Mesendoderm (in vitro differentiated cells): ENCODE data around the gene KIAA1549.

Source experiments
- DNase-seq: peaks from one replicate; pipeline ENCODE4 v3.0.0; 2013
- H2AK5ac ChIP-seq: 2 replicates; pipeline ENCODE4 v1.6.1; 2013; ENCODE audit warnings: low read length, inconsistent platforms
- H2BK120ac ChIP-seq: 2 replicates; pipeline ENCODE4 v1.6.1; 2013; ENCODE audit warnings: low read depth, mild to moderate bottlenecking, low read length, moderate library complexity, mixed read lengths
- H2BK15ac ChIP-seq: replicated peaks from 2 replicates; pipeline ENCODE4 v1.6.1; 2013; ENCODE audit warnings: low read depth, mild to moderate bottlenecking, moderate library complexity
- H2BK5ac ChIP-seq: 2 replicates; pipeline ENCODE4 v1.6.1; 2013; ENCODE audit warnings: low read length, inconsistent platforms
- H3K18ac ChIP-seq: 2 replicates; pipeline ENCODE4 v1.6.1; 2013; ENCODE audit warnings: mild to moderate bottlenecking, low read length, mixed read lengths
- H3K23ac ChIP-seq: one replicate; pipeline ENCODE4 v1.6.1; 2013; ENCODE audit warnings: low read length
- H3K27ac ChIP-seq: 2 replicates; pipeline ENCODE4 v1.5.1; 2013; ENCODE audit warnings: low read depth, mild to moderate bottlenecking, inconsistent platforms, low read length, moderate library complexity
- H3K27me3 ChIP-seq: 2 replicates; pipeline ENCODE4 v1.6.1; 2013; ENCODE audit warnings: low read length, control low read depth, mild to moderate bottlenecking, inconsistent platforms; ENCODE audit not compliant: insufficient read depth, poor library complexity
- H3K36me3 ChIP-seq: 2 replicates; pipeline ENCODE4 v1.6.1; 2013; ENCODE audit warnings: low read length, inconsistent platforms; ENCODE audit not compliant: control insufficient read depth, insufficient read depth
- H3K4ac ChIP-seq: one replicate; pipeline ENCODE4 v1.6.1; 2013; ENCODE audit warnings: low read depth, mild to moderate bottlenecking, low read length, moderate library complexity
- H3K4me1 ChIP-seq: 2 replicates; pipeline ENCODE4 v1.6.1; 2013; ENCODE audit warnings: low read depth, low read length, inconsistent platforms; ENCODE audit not compliant: control insufficient read depth
- H3K4me2 ChIP-seq: 2 replicates; pipeline ENCODE4 v1.6.1; 2013; ENCODE audit warnings: low read length
- H3K4me3 ChIP-seq: 2 replicates; pipeline ENCODE4 v1.5.1; 2013; ENCODE audit warnings: mild to moderate bottlenecking, low read length
- H3K56ac ChIP-seq: one replicate; pipeline ENCODE4 v1.6.1; 2013; ENCODE audit warnings: low read length
- H3K79me1 ChIP-seq: 2 replicates; pipeline ENCODE4 v1.6.1; 2013; ENCODE audit warnings: low read length, inconsistent platforms
- H3K79me2 ChIP-seq: 2 replicates; pipeline ENCODE4 v1.6.1; 2013; ENCODE audit warnings: mild to moderate bottlenecking, low read length; ENCODE audit not compliant: control insufficient read depth, insufficient read depth
- H3K9ac ChIP-seq: 2 replicates; pipeline ENCODE4 v1.6.1; 2013; ENCODE audit warnings: low read length, inconsistent platforms
- H4K5ac ChIP-seq: one replicate; pipeline ENCODE4 v1.6.1; 2013; ENCODE audit warnings: low read length
- H4K8ac ChIP-seq: one replicate; pipeline ENCODE4 v1.6.1; 2013; ENCODE audit warnings: low read depth, mild to moderate bottlenecking, control low read depth, low read length, moderate library complexity
- WGBS: extraction: QIAGEN DNeasy Blood & Tissue Kit; methylation state at CpG from one replicate; pipeline ENCODE4 v1.1.7; 2013; ENCODE audit warnings: low lambda C conversion rate, missing lambda C conversion rate; ENCODE audit not compliant: insufficient coverage; ENCODE audit errors: extremely low coverage; 5-methylcytosine and 5-hydroxymethylcytosine counted together

Gene KIAA1549

GRCh38 chr7:138802706-138803105 lies 178.5 kb downstream of the KIAA1549 start:
- no peaks in the 10 kb centered on the region for H3K79me2 ChIP-seq
- no peaks in the 10 kb centered on the region for H3K36me3 ChIP-seq
- H3K23ac ChIP-seq = no peak overlapping the region
- no peak overlapping the region for H3K4me3 ChIP-seq
- H4K8ac ChIP-seq = no peak overlapping the region
- no peak overlapping the region for H3K56ac ChIP-seq
- H3K4me2 ChIP-seq = no peak overlapping the region
- no peaks in the 10 kb centered on the region for H3K27me3 ChIP-seq
- no peak overlapping the region for H2AK5ac ChIP-seq
- no peak overlapping the region for H4K5ac ChIP-seq
- no CpG with 5 or more reads among the region's 18 CpGs for WGBS
- no peak overlapping the region for H2BK120ac ChIP-seq
- H3K18ac ChIP-seq = no peak overlapping the region
- DNase-seq = no peak
- H3K27ac ChIP-seq = no peak overlapping the region
- H3K9ac ChIP-seq = no peak overlapping the region
- H2BK5ac ChIP-seq = no peak overlapping the region
- no peak overlapping the region for H2BK15ac ChIP-seq
- H3K79me1 ChIP-seq = no peaks in the 10 kb centered on the region
- no peak overlapping the region for H3K4ac ChIP-seq
- peaks cover 2% of the 10 kb centered on the region for H3K4me1 ChIP-seq

GRCh38 chr7:138801256-138801655 lies 179.9 kb downstream of the KIAA1549 start:
- no peak overlapping the region for H3K18ac ChIP-seq
- H4K8ac ChIP-seq = no peak overlapping the region
- H3K4ac ChIP-seq = no peak overlapping the region
- H3K27me3 ChIP-seq = no peaks in the 10 kb centered on the region
- H3K4me3 ChIP-seq = no peak overlapping the region
- no peaks in the 10 kb centered on the region for H3K79me1 ChIP-seq
- no peak overlapping the region for H2AK5ac ChIP-seq
- no peak overlapping the region for H3K23ac ChIP-seq
- H3K56ac ChIP-seq = no peak overlapping the region
- H3K36me3 ChIP-seq = no peaks in the 10 kb centered on the region
- WGBS = no CpG with 5 or more reads among the region's 3 CpGs
- DNase-seq = no peak
- no peaks in the 10 kb centered on the region for H3K79me2 ChIP-seq
- H3K4me2 ChIP-seq = no peak overlapping the region
- no peak overlapping the region for H2BK15ac ChIP-seq
- no peak overlapping the region for H3K27ac ChIP-seq
- H3K9ac ChIP-seq = no peak overlapping the region
- no peak overlapping the region for H2BK5ac ChIP-seq
- H3K4me1 ChIP-seq = peaks cover 2% of the 10 kb centered on the region
- no peak overlapping the region for H4K5ac ChIP-seq
- no peak overlapping the region for H2BK120ac ChIP-seq

GRCh38 chr7:138799336-138800000 lies 181.7 kb downstream of the KIAA1549 start:
- Histone ChIP-seq H2BK15ac (no peak overlapping the region), H3K27me3 (no peaks in the 10 kb centered on the region), H3K79me1 (no peaks in the 10 kb centered on the region), H3K4me2 (no peak overlapping the region), H3K4me3 (no peak overlapping the region), H3K23ac (no peak overlapping the region), H3K18ac (no peak overlapping the region), H2BK5ac (no peak overlapping the region), H3K79me2 (no peaks in the 10 kb centered on the region), H3K56ac (no peak overlapping the region), H3K4ac (no peak overlapping the region), H4K8ac (no peak overlapping the region), H3K4me1 (peaks cover 2% of the 10 kb centered on the region), H3K9ac (no peak overlapping the region), H2AK5ac (no peak overlapping the region), H4K5ac (no peak overlapping the region), H3K27ac (no peak overlapping the region), H2BK120ac (no peak overlapping the region), H3K36me3 (no peaks in the 10 kb centered on the region)
- WGBS = no CpG with 5 or more reads among the region's 7 CpGs
- no peak for DNase-seq

- H2BK120ac ChIP-seq = no peak overlapping the region
- H3K4ac ChIP-seq = no peak overlapping the region
- no peaks in the 10 kb centered on the region for H3K36me3 ChIP-seq
- H4K5ac ChIP-seq = no peak overlapping the region
- no peaks in the 10 kb centered on the region for H3K27me3 ChIP-seq
- H2BK15ac ChIP-seq = no peak overlapping the region
- no peaks in the 10 kb centered on the region for H3K79me1 ChIP-seq
- no peaks in the 10 kb centered on the region for H3K79me2 ChIP-seq
- H3K4me3 ChIP-seq = no peak overlapping the region
- H3K4me2 ChIP-seq = no peak overlapping the region
- peaks cover 2% of the 10 kb centered on the region for H3K4me1 ChIP-seq
- H2BK5ac ChIP-seq = no peak overlapping the region
- DNase-seq = no peak
- WGBS = no CpG with 5 or more reads among the region's 5 CpGs
- H3K9ac ChIP-seq = no peak overlapping the region
- no peak overlapping the region for H4K8ac ChIP-seq
- no peak overlapping the region for H3K23ac ChIP-seq
- H3K56ac ChIP-seq = no peak overlapping the region
- no peak overlapping the region for H2AK5ac ChIP-seq
- no peak overlapping the region for H3K27ac ChIP-seq
- no peak overlapping the region for H3K18ac ChIP-seq
Measured at GRCh38 chr7:138798836-138799235, 182.4 kb downstream of the KIAA1549 start.

- peak; percentile 66 for DNase-seq
- H2BK15ac ChIP-seq = no peak within 1 kb of the TSS
- no peaks in the 10 kb centered on the region for H3K79me2 ChIP-seq
- H3K27me3 ChIP-seq = no peaks in the 10 kb centered on the region
- H3K4me3 ChIP-seq = no peak within 1 kb of the TSS
- H3K4me1 ChIP-seq = peaks cover 2% of the 10 kb centered on the region
- H3K18ac ChIP-seq = no peak within 1 kb of the TSS
- WGBS = no CpG with 5 or more reads among the region's 14 CpGs
- no peaks in the 10 kb centered on the region for H3K36me3 ChIP-seq
- no peak within 1 kb of the TSS for H3K9ac ChIP-seq
- H2BK5ac ChIP-seq = no peak within 1 kb of the TSS
- no peak within 1 kb of the TSS for H3K27ac ChIP-seq
- no peak within 1 kb of the TSS for H3K4ac ChIP-seq
- peak within 1 kb of the TSS; percentile 24 for H3K23ac ChIP-seq
- no peaks in the 10 kb centered on the region for H3K79me1 ChIP-seq
- H4K8ac ChIP-seq = no peak within 1 kb of the TSS
- no peak within 1 kb of the TSS for H4K5ac ChIP-seq
- H3K56ac ChIP-seq = peak within 1 kb of the TSS; percentile 57
- no peak within 1 kb of the TSS for H2BK120ac ChIP-seq
- H3K4me2 ChIP-seq = peak within 1 kb of the TSS; percentile 51
- H2AK5ac ChIP-seq = no peak within 1 kb of the TSS
Measured at GRCh38 chr7:138797715-138798320, 183.4 kb downstream of the KIAA1549 start, which contains the start of the genes ATP6V0A4 and TMEM213. TSS of gene ATP6V0A4 (minus strand) at chr7:138798196. CDS start at chr7:138771247, 26,949 bp downstream. TSS of gene TMEM213 (plus strand) at chr7:138797994. CDS start at chr7:138798105, 111 bp downstream.
